Muscle of back (tissue), 11 donors: Measurements from ENCODE around the gene HSPA1A. TPM values are rescaled to one million over a fixed set of nuclear protein-coding genes. Genes with fewer than 3 reads are reported as not detected.
"Not testable (repeated sequence)": the region's sequence is repeated elsewhere in the genome, so short reads cannot be mapped to it uniquely, and the experiment has no call there.

ENCODE experiments used
- DNase-seq, 3 donors: peaks; one replicate each; pipeline versions ENCODE4 v3.0.0 to v3.0.0-alpha.2; 2013
- polyA plus RNA-seq, 10 donors: library from polyadenylated mRNA; unstranded; fragments of 120-200 nt; gene quantifications; one replicate each; pipeline ENCODE4 v1.2.1, GENCODE V29; 2013; ENCODE audit not compliant: insufficient read length in 10 of 10

The HSPA1A gene
- polyA plus RNA-seq, 10 donors: 47.4 to 176 (median 71.8) TPM

DNA sequence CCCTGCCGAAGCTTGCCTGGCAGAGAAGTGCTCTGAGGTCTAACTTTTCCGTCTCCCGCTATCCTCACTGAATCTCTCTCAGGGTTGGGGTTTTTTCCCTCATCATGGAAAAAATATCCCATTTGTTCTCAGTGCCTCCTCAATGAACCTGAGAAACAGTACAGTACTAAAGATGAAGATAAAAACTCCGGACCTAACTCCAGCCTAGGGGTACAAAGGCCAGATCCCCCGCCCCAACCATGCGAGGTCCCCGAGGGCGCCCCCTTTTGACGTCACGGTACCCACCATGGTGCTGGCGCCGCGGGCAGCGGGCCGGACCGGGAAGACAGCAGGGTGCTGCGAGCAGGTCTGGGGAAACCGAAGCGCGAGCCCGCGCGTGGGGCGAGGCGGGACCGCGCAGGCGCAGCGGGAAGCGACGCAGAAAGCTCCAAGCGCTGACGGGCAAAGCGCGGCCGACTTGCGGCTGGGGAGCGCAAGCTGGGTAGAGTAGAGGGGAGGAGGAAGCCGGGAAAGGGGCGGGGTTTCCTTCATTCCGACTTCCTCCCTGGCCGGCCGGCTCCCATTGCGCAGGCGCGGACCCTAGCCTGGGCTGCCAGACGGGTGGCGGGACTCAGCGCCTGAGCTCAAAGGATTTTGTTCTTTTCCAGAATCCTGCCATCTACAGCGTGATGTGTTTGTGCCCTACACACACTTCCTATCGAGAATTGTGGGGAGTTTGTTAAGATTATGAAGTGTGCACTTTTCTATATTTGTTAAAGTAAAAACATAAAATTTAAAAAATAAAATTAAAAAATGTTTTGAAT lies 8.7 kb upstream of the HSPA1A start, which contains the start of gene LSM2:
LSM2 (minus strand) TSS at position 497 of the 803 bp plus-strand sequence; CDS start at position 288, 209 bp downstream.
- DNase-seq: peak; percentile 97 to 99 (median 98)

- DNase-seq: not testable (repeated sequence)
Observed at GRCh38 chr6:31808599-31808998, 6.7 kb upstream of the HSPA1A start.

- DNase-seq: no peak
Observed at GRCh38 chr6:31811645-31812044, 3.7 kb upstream of the HSPA1A start.

- DNase-seq: no peak
Observed at GRCh38 chr6:31813465-31813849, 1.9 kb upstream of the HSPA1A start.

DNA sequence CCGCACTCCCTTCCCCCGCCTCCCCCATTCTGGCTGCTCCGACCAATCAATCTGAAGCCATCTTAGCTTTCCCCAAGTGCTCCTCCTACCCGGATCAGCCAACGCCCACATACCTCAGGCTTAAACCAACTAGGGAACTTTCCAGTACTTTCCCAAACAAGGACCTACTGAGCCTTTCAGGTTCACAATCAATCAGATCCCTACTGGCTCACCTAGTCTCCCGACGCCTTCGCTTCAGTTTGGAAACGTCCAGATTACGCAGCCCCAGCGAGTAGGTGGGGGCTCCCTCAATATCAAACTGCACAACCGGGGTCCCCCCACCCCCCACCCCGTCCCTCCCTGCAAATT lies 692 bp upstream of the HSPA1A start:
- peak; percentile 98 to 99 (median 99) for DNase-seq

DNA sequence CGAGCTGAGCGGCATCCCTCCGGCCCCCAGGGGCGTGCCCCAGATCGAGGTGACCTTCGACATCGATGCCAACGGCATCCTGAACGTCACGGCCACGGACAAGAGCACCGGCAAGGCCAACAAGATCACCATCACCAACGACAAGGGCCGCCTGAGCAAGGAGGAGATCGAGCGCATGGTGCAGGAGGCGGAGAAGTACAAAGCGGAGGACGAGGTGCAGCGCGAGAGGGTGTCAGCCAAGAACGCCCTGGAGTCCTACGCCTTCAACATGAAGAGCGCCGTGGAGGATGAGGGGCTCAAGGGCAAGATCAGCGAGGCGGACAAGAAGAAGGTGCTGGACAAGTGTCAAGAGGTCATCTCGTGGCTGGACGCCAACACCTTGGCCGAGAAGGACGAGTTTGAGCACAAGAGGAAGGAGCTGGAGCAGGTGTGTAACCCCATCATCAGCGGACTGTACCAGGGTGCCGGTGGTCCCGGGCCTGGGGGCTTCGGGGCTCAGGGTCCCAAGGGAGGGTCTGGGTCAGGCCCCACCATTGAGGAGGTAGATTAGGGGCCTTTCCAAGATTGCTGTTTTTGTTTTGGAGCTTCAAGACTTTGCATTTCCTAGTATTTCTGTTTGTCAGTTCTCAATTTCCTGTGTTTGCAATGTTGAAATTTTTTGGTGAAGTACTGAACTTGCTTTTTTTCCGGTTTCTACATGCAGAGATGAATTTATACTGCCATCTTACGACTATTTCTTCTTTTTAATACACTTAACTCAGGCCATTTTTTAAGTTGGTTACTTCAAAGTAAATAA lies 2.0 kb downstream of the HSPA1A start:
- not testable (repeated sequence) for DNase-seq

DNA sequence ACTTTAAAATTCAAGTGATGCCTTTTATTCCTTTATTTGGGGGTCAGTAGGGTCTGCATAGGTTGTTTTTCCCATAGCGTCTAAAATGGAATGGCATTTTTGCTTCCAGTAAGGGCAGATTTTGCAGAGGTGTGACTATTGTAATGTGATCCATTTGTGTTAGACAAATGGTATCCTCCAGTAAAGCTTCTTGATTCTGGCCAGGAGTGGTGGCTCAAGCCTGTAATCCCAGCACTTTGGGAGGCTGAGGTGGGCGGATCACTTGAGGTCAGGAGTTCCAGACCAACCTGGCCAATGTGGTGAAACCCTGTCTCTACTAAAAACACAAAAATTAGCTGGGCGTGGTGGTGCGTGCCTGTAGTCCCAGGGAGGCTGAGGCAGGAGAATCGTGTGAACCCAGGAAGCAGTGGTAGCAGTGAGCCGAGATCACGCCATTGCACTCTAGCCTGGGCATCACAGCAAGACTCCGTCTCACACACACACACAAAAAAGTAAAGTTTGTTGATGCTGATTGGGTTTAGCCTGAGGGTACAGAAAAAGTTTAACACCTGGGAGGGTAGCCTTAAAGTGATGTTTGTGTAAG lies 2.7 kb downstream of the HSPA1A start:
- not testable (repeated sequence) for DNase-seq

GRCh38 chr6:31819871-31820299 lies 4.5 kb downstream of the HSPA1A start:
- no peak for DNase-seq

GRCh38 chr6:31820399-31820798 lies 5.1 kb downstream of the HSPA1A start:
- DNase-seq: not testable (repeated sequence)

DNA sequence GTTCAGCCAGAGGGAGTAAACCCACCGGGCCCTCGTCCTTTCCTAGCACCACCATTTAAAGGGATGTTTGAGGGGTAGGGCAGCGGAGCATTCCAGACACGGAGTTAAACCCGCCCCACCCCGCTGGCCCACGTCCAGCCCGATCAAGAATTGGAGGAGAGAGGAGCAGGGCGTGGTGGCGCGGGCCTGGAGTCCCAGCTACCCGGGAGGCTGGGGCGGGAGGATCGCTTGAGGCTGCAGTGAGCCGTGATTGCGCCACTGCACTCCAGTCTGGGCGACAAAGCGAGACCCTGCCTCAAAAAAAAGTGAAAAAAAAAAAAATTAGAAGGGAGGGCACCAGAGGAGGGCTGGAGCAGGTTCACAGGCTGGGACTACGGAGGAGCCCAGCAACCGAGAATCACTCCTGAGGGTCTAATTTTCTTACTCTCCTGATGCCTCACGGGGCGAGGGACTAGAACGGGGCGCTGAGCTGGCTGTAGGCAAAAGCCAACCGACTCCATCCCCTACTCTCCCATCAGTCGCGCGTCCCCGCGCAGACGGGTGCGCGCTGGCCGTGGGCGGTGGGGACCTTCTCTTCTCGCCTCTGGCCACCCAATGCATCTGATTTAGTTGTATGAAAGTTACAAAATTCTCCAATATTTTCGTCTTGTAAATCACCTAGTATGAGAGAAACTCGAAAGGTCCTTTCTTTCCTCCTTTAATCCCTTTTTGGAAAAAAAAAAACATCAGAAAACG lies 6.1 kb downstream of the HSPA1A start:
- DNase-seq: peak in 2 of 3 donors; percentile 63 to 74

DNA sequence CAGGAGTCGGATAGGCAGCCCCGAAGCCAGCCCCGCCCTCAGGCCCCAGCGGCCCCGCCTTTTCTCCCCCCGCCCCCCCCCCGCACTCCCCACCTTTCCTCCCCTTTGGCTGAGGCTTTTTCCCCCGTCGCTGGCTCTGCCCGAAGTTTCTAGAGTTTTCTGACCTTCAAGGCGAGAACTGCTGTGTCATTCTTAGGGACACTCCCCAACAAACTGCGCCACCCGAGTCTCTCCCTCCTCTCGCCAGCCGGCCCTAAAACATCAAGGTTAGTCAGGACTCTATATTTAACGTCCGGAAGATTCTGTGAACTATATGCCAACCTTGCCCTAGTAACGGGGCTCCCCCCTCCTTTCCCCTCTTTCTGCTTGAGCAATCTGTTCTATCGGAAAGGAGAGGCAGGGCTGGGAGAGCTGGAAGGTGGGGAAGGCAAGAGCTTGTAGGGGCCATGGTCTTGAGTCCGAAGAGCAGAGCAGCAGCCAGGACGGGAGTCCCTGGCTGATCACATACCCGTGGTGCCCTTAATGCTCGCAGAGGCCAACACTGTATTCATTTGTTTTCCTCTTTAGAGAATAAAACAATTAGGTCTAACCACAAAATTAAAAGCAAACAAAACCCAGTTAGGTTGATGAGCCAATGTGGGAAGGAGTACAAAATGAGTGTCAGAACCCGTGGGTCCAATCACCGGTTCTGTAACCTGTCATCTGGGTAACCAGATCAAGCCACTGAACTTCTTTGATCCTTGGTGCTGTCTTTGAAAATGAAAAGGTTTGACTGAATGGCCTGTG lies 6.9 kb downstream of the HSPA1A start:
- peak; percentile 72 to 87 (median 80) for DNase-seq

GRCh38 chr6:31823592-31824196 lies 8.4 kb downstream of the HSPA1A start:
- DNase-seq: not testable (repeated sequence)

- no peak for DNase-seq
Observed at GRCh38 chr6:31825553-31825952, 10.2 kb downstream of the HSPA1A start.

GRCh38 chr6:31826793-31827285 lies 11.5 kb downstream of the HSPA1A start:
- DNase-seq: peak; percentile 87 to 97 (median 93)

DNA sequence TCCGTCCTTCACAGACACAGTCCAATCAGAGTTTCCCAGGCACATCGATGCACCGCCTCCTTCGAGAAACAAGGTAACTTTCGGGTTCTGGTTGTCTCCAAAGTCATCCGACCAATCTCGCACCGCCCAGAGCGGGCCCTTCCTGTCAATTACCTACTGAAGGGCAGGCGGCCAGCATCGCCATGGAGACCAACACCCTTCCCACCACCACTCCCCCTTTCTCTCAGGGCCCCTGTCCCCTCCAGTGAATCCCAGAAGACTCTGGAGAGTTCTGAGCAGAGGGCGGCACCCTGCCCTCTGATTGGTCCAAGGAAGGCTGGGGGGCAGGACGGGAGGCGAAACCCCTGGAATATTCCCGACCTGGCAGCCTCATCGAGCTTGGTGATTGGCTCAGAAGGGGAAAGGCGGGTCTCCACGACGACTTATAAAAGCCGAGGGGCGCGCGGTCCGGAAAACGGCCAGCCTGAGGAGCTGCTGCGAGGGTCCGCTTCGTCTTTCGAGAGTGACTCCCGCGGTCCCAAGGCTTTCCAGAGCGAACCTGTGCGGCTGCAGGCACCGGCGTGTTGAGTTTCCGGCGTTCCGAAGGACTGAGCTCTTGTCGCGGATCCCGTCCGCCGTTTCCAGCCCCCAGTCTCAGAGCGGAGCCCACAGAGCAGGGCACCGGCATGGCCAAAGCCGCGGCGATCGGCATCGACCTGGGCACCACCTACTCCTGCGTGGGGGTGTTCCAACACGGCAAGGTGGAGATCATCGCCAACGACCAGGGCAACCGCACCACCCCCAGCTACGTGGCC lies 12.1 kb downstream of the HSPA1A start, which contains the start of gene HSPA1B:
HSPA1B (plus strand) TSS at position 453 of the 794 bp plus-strand sequence; CDS start at position 666, 213 bp downstream.
- peak; percentile 99 to 100 (median 99) for DNase-seq

- DNase-seq: peak; percentile 57 to 84 (median 59)
Observed at GRCh38 chr6:31829633-31830283, 14.4 kb downstream of the HSPA1A start.

DNA sequence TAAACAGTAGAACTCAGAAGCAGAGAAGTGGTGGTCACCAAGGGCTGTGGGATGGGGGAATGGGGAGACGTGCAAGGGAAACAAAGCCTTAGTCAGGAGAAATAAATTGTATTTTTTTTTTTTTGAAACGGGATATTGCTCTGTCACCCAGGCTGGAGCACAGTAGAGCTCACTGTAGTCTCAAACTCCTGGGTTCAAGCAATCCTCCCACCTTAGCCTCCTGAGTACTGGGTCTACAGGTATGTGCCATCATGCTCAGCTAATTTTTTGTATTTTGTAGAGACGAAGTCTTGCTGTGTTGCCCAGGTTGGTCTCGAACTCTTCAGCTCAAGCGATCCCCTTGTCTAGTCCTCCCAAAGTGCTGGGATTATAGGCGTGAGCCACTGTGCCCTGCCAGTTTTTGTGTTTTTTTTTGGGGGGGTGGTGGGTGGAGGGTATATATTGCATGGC lies 15.6 kb downstream of the HSPA1A start:
- DNase-seq: no peak
